HUDEP-2 (cell line): ENCODE data around the gene COQ9.

Source experiments
- DNase-seq, 76 experiments: peaks; one replicate each; lab custom pipeline; 2025; ENCODE audit not compliant: unreplicated experiment in 76 of 76; lab: John Stamatoyannopoulos, UW

COQ9 gene

GRCh38 chr16:57471209-57471608 is 23.9 kb downstream of the COQ9 start:
- no peak for DNase-seq

GRCh38 chr16:57471852-57472664 is 24.8 kb downstream of the COQ9 start:
- DNase-seq, result no peak

- DNase-seq, result no peak
These were observed 25.4 kb downstream of the COQ9 start for GRCh38 chr16:57472665-57473060.

GRCh38 chr16:57473176-57473840 is 26.0 kb downstream of the COQ9 start:
- no peak for DNase-seq

- no peak for DNase-seq
These were observed 26.6 kb downstream of the COQ9 start for GRCh38 chr16:57473906-57474305.

GRCh38 chr16:57474671-57475661 is 27.7 kb downstream of the COQ9 start:
- no peak for DNase-seq

- peak in 58 of 76 experiments; percentile 2 to 64 (median 34) for DNase-seq
These were observed 28.5 kb downstream of the COQ9 start for GRCh38 chr16:57475711-57476339.

GRCh38 chr16:57476546-57477410 is 29.5 kb downstream of the COQ9 start:
- peak in 1 of 76 experiments; percentile 8 for DNase-seq

GRCh38 chr16:57477531-57478202 is 30.4 kb downstream of the COQ9 start:
- DNase-seq, result no peak

GRCh38 chr16:57478396-57479204 is 31.3 kb downstream of the COQ9 start:
- no peak for DNase-seq

GRCh38 chr16:57479205-57479975 is 32.1 kb downstream of the COQ9 start:
- DNase-seq, result no peak

- DNase-seq, result no peak
These were observed 32.9 kb downstream of the COQ9 start for GRCh38 chr16:57479976-57480753.

- DNase-seq, result no peak
These were observed 33.5 kb downstream of the COQ9 start for GRCh38 chr16:57480754-57481230.

- DNase-seq, result no peak
These were observed 34.1 kb downstream of the COQ9 start for GRCh38 chr16:57481421-57481820.

GRCh38 chr16:57482845-57483545 is 35.7 kb downstream of the COQ9 start:
- no peak for DNase-seq
